ENCODE data around the gene BAX.
A peak's percentile ranks its signal among the peaks of the same experiment; 100 is the strongest.

BAX gene

GRCh38 chr19:48962849-48963165 lies 8.1 kb downstream of the BAX start:
- no peak overlapping the region for H3K4me3 ChIP-seq (ENCODE audit: low read depth, low read length)
- TF ChIP-seq CTCF (IDR thresholded peaks at IDR 0.05; ENCODE audit: control insufficient read depth, extremely low read depth, insufficient read depth) = no peak
- DNase-seq (ENCODE audit: low read depth) = no peak

GRCh38 chr19:48963371-48964204 lies 8.9 kb downstream of the BAX start:
- no peak overlapping the region for H3K4me3 ChIP-seq (ENCODE audit: low read depth, low read length)
- TF ChIP-seq CTCF (IDR thresholded peaks at IDR 0.05; ENCODE audit: control insufficient read depth, extremely low read depth, insufficient read depth) = no peak
- DNase-seq (ENCODE audit: low read depth) = no peak

- DNase-seq (ENCODE audit: low read depth) = no peak
- TF ChIP-seq CTCF (IDR thresholded peaks at IDR 0.05; ENCODE audit: control insufficient read depth, extremely low read depth, insufficient read depth) = no peak
- H3K4me3 ChIP-seq (ENCODE audit: low read depth, low read length) = peak overlapping the region; percentile 71
Observed at GRCh38 chr19:48964205-48965039, 9.7 kb downstream of the BAX start.

GRCh38 chr19:48965040-48965805 lies 10.5 kb downstream of the BAX start, which contains the start of gene FTL:
TSS of gene FTL (plus strand) at chr19:48965309. CDS start at chr19:48965508, 199 bp downstream.
- no peak for TF ChIP-seq CTCF (IDR thresholded peaks at IDR 0.05; ENCODE audit: control insufficient read depth, extremely low read depth, insufficient read depth)
- H3K4me3 ChIP-seq (ENCODE audit: low read depth, low read length) = peak within 1 kb of the TSS; percentile 71
- DNase-seq (ENCODE audit: low read depth) = peak; percentile 61

- peak overlapping the region; percentile 71 for H3K4me3 ChIP-seq (ENCODE audit: low read depth, low read length)
- DNase-seq (ENCODE audit: low read depth) = peak; percentile 40
- no peak for TF ChIP-seq CTCF (IDR thresholded peaks at IDR 0.05; ENCODE audit: control insufficient read depth, extremely low read depth, insufficient read depth)
Observed at GRCh38 chr19:48965806-48966540, 11.3 kb downstream of the BAX start.
